Suprapubic skin (tissue), 4 donors: ENCODE results near the gene RHBDL3. TPM values are rescaled to one million over a fixed set of nuclear protein-coding genes. Genes with fewer than 3 reads are reported as not detected.
A peak's percentile ranks its signal among the peaks of the same experiment; 100 is the strongest.

ENCODE experiments used
- DNase-seq, 2 donors: peaks; one replicate each; pipeline ENCODE4 v3.0.0-alpha.2; 2019; ENCODE audit warnings: low spot score in 2 of 2
- H3K27ac ChIP-seq: fragments of 200-600 bp; sonication (generic); one replicate; pipeline ENCODE4 v1.5.1; 2019
- H3K27me3 ChIP-seq: fragments of 200-600 bp; sonication (generic); one replicate; pipeline ENCODE4 v1.5.1; 2019
- H3K36me3 ChIP-seq: fragments of 200-600 bp; sonication (generic); one replicate; pipeline ENCODE4 v1.5.1; 2019
- H3K4me1 ChIP-seq: fragments of 200-600 bp; sonication (generic); one replicate; pipeline ENCODE4 v1.5.1; 2019
- H3K4me3 ChIP-seq: fragments of 200-600 bp; sonication (generic); one replicate; pipeline ENCODE4 v1.5.1; 2019; ENCODE audit warnings: mild to moderate bottlenecking
- H3K9me3 ChIP-seq: fragments of 200-600 bp; sonication (generic); one replicate; pipeline ENCODE4 v1.5.1; 2019
- CTCF ChIP-seq, 2 donors: fragments of 200-600 bp in 1 of 2; fragments of 450-650 bp in 1 of 2; sonication (generic) in 1 of 2; IDR thresholded peaks; one replicate each; pipeline ENCODE4 v1.5.1; 2016 to 2019; ENCODE audit warnings: antibody characterized with exemption in 2 of 2, mild to moderate bottlenecking in 1 of 2, moderate library complexity in 1 of 2
- EP300 ChIP-seq: sonication (generic); formaldehyde crosslinking; IDR thresholded peaks from one replicate; pipeline ENCODE4 v1.6.1; 2017; ENCODE audit warnings: antibody characterized with exemption
- POLR2A ChIP-seq, 2 donors: fragments of 450-650 bp; IDR thresholded peaks; one replicate each; pipeline ENCODE4 v1.6.1; 2017; ENCODE audit warnings: antibody characterized with exemption in 2 of 2, mild to moderate bottlenecking in 2 of 2, moderate library complexity in 2 of 2
- POLR2AphosphoS5 ChIP-seq, 3 donors: sonication (generic); formaldehyde crosslinking; IDR thresholded peaks; one replicate each; pipeline ENCODE4 v1.6.1; 2017; ENCODE audit warnings: antibody characterized with exemption in 3 of 3
- WGBS: methylation state at CpG from one replicate; pipeline ENCODE4 v1.1.5; 2018; 5-methylcytosine and 5-hydroxymethylcytosine counted together
- total RNA-seq, 4 donors: library from RNA; depleted of rRNA; stranded (reverse); fragments of >200 nt; gene quantifications; one replicate each; pipeline ENCODE4 v1.1.0, GENCODE V29; 2016

RHBDL3 gene
- total RNA-seq, 4 donors from 2014 or later, result 0.31 to 1.7 (median 0.34) TPM; not detected in 1

- H3K4me1 ChIP-seq, result no peaks in the 10 kb centered on the region
- H3K27me3 ChIP-seq, result no peaks in the 10 kb centered on the region
- TF ChIP-seq POLR2AphosphoS5 (IDR thresholded peaks at IDR 0.05) (no peak), POLR2A (IDR thresholded peaks at IDR 0.05) (no peak), EP300 (no peak), CTCF (IDR thresholded peaks at IDR 0.05) (no peak)
- no peak overlapping the region for H3K27ac ChIP-seq
- DNase-seq, result no peak
- H3K4me3 ChIP-seq, result no peak overlapping the region
- no peaks in the 10 kb centered on the region for H3K9me3 ChIP-seq
- peaks cover 48% of the 10 kb centered on the region for H3K36me3 ChIP-seq
Observed at GRCh38 chr17:32335046-32335445, 69.4 kb downstream of the RHBDL3 start.

GRCh38 chr17:32335687-32336086 is 70.1 kb downstream of the RHBDL3 start:
- Histone ChIP-seq H3K4me1 (no peaks in the 10 kb centered on the region), H3K36me3 (peaks cover 48% of the 10 kb centered on the region), H3K9me3 (no peaks in the 10 kb centered on the region), H3K27ac (no peak overlapping the region), H3K4me3 (no peak overlapping the region), H3K27me3 (no peaks in the 10 kb centered on the region)
- DNase-seq, result no peak
- WGBS, result 52% methylated on average over 4 of the region's 4 CpGs
- no peak for TF ChIP-seq POLR2A (IDR thresholded peaks at IDR 0.05)
- TF ChIP-seq EP300, result no peak
- TF ChIP-seq CTCF (IDR thresholded peaks at IDR 0.05), result no peak
- TF ChIP-seq POLR2AphosphoS5 (IDR thresholded peaks at IDR 0.05), result no peak

GRCh38 chr17:32341141-32341856 is 75.7 kb downstream of the RHBDL3 start:
- peak overlapping the region; percentile 65 for H3K4me3 ChIP-seq
- no peak for TF ChIP-seq POLR2AphosphoS5 (IDR thresholded peaks at IDR 0.05)
- no peak for TF ChIP-seq POLR2A (IDR thresholded peaks at IDR 0.05)
- TF ChIP-seq CTCF (IDR thresholded peaks at IDR 0.05), result no peak
- no peak for TF ChIP-seq EP300
- no peak for DNase-seq
- peaks cover 20% of the 10 kb centered on the region for H3K36me3 ChIP-seq
- peaks cover 20% of the 10 kb centered on the region for H3K4me1 ChIP-seq
- no peaks in the 10 kb centered on the region for H3K27me3 ChIP-seq
- H3K9me3 ChIP-seq, result no peaks in the 10 kb centered on the region
- 2% methylated on average over 13 of the region's 13 CpGs for WGBS
- peak overlapping the region; percentile 79 for H3K27ac ChIP-seq

- WGBS, result 6% methylated on average over 25 of the region's 47 CpGs
- peak within 1 kb of the TSS; percentile 79 for H3K27ac ChIP-seq
- H3K36me3 ChIP-seq, result peaks cover 13% of the 10 kb centered on the region
- H3K4me1 ChIP-seq, result peaks cover 20% of the 10 kb centered on the region
- DNase-seq, result peak; percentile 81 to 89
- no peaks in the 10 kb centered on the region for H3K27me3 ChIP-seq
- H3K9me3 ChIP-seq, result no peaks in the 10 kb centered on the region
- TF ChIP-seq POLR2AphosphoS5 (IDR thresholded peaks at IDR 0.05) (peak in 2 of 3 donors; percentile 22 to 84), CTCF (IDR thresholded peaks at IDR 0.05) (no peak), EP300 (no peak), POLR2A (IDR thresholded peaks at IDR 0.05) (peak in 1 of 2 donors; percentile 20)
- peak within 1 kb of the TSS; percentile 65 for H3K4me3 ChIP-seq
Observed at GRCh38 chr17:32341857-32342602, 76.4 kb downstream of the RHBDL3 start, which contains the start of gene C17orf75. C17orf75 (minus strand) TSS chr17:32342173; CDS start chr17:32342139, 34 bp downstream.
